ENCODE data around the gene POLD3. TPM values are rescaled to one million over a fixed set of nuclear protein-coding genes. Genes with fewer than 3 reads are reported as not detected.

Gene POLD3
- total RNA-seq, 1 donor from 2014 or later: 6.2 TPM

- no peak overlapping the region for H3K27ac ChIP-seq (replicated peaks)
- H3K4me1 ChIP-seq: no peaks in the 10 kb centered on the region
- peaks cover 38% of the 10 kb centered on the region for H3K36me3 ChIP-seq
- TF ChIP-seq CTCF (IDR thresholded peaks at IDR 0.05; ENCODE audit: borderline replicate concordance): no peak
- DNase-seq: no peak
- H3K27me3 ChIP-seq (ENCODE audit: low read depth): no peaks in the 10 kb centered on the region
- no peaks in the 10 kb centered on the region for H3K9me3 ChIP-seq (replicated peaks)
- intact Hi-C loops (cut with micrococcal nuclease): loop anchor here (10.0 kb wide), 1 partner anchor 88 kb away; no protein-coding TSS in a partner anchor
- H3K4me3 ChIP-seq: no peak overlapping the region
Measured at GRCh38 chr11:74636630-74637184, 44.3 kb downstream of the POLD3 start.

- Histone ChIP-seq H3K4me1 (no peaks in the 10 kb centered on the region), H3K27ac (replicated peaks) (no peak overlapping the region), H3K4me3 (no peak overlapping the region), H3K36me3 (peaks cover 46% of the 10 kb centered on the region), H3K27me3 (ENCODE audit: low read depth) (no peaks in the 10 kb centered on the region), H3K9me3 (replicated peaks) (no peaks in the 10 kb centered on the region)
- intact Hi-C loops (cut with micrococcal nuclease): loop anchor here (10.0 kb wide), 1 partner anchor 87 kb away; no protein-coding TSS in a partner anchor
- no peak for DNase-seq
- no peak for TF ChIP-seq CTCF (IDR thresholded peaks at IDR 0.05; ENCODE audit: borderline replicate concordance)
Measured at GRCh38 chr11:74637700-74638099, 45.3 kb downstream of the POLD3 start.

- intact Hi-C loops (cut with micrococcal nuclease): loop anchor here (10.0 kb wide), 1 partner anchor 86 kb away; no protein-coding TSS in a partner anchor
- H3K4me1 ChIP-seq: no peaks in the 10 kb centered on the region
- H3K36me3 ChIP-seq: peaks cover 49% of the 10 kb centered on the region
Measured at GRCh38 chr11:74638869-74639268, 46.5 kb downstream of the POLD3 start.

GRCh38 chr11:74639533-74639932 lies 47.2 kb downstream of the POLD3 start:
- no peak overlapping the region for H3K27ac ChIP-seq (replicated peaks)
- no peaks in the 10 kb centered on the region for H3K4me1 ChIP-seq
- H3K4me3 ChIP-seq: no peak overlapping the region
- H3K36me3 ChIP-seq: peaks cover 48% of the 10 kb centered on the region
- no peaks in the 10 kb centered on the region for H3K9me3 ChIP-seq (replicated peaks)
- intact Hi-C loops (cut with micrococcal nuclease): loop anchor here (10.0 kb wide), 1 partner anchor 85 kb away; no protein-coding TSS in a partner anchor
- no peaks in the 10 kb centered on the region for H3K27me3 ChIP-seq (ENCODE audit: low read depth)
- TF ChIP-seq CTCF (IDR thresholded peaks at IDR 0.05; ENCODE audit: borderline replicate concordance): no peak
- DNase-seq: no peak

More at GRCh38 chr11:74638869-74639268, 46.5 kb downstream of the POLD3 start:
- Histone ChIP-seq H3K27me3 (ENCODE audit: low read depth) (no peaks in the 10 kb centered on the region), H3K27ac (replicated peaks) (peak overlapping the region; percentile 2), H3K4me3 (no peak overlapping the region), H3K9me3 (replicated peaks) (no peaks in the 10 kb centered on the region)
- no peak for TF ChIP-seq CTCF (IDR thresholded peaks at IDR 0.05; ENCODE audit: borderline replicate concordance)
- no peak for DNase-seq

GRCh38 chr11:74641289-74641688 lies 48.9 kb downstream of the POLD3 start:
- no peak for DNase-seq
- Histone ChIP-seq H3K36me3 (peaks cover 33% of the 10 kb centered on the region), H3K27ac (replicated peaks) (no peak overlapping the region), H3K27me3 (ENCODE audit: low read depth) (no peaks in the 10 kb centered on the region), H3K9me3 (replicated peaks) (no peaks in the 10 kb centered on the region), H3K4me1 (no peaks in the 10 kb centered on the region), H3K4me3 (no peak overlapping the region)
- intact Hi-C loops (cut with micrococcal nuclease): no loop called here
- no peak for TF ChIP-seq CTCF (IDR thresholded peaks at IDR 0.05; ENCODE audit: borderline replicate concordance)
